Activated T-helper 9 cell treated with anti-CD3 and anti-CD28 coated beads, Interleukin-2, amount 50 U/mL, for 16 hours (primary cell): Measurements from ENCODE around the gene PTGES2.
"Not testable (repeated sequence)": the region's sequence is repeated elsewhere in the genome, so short reads cannot be mapped to it uniquely, and the experiment has no call there.

Source experiments
- DNase-seq: peaks from one replicate; pipeline ENCODE4 v3.0.0-alpha.2; 2020; ENCODE audit warnings: low read depth

The PTGES2 gene

GRCh38 chr9:128118971-128119665, 8.4 kb downstream of the PTGES2 start:
- DNase-seq, result no peak

DNA sequence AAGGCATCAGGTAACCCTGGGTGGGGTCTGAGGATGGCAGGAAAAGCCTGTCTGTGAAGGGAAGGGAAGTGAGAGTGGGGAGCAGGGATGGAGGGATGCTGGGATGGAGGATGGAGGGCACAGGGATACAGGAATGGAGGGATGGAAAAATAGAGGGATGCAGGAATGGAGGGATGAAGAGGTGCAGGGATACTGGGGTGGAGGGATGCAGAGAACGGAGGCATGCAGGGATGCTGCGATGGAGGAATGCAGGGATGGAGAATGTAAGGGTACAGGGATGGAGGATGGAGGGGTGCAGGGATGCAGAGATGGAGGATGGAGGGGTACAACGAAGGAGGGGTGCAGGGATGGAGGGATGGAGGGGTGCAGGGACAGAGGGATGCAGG, 9.1 kb downstream of the PTGES2 start:
- no peak for DNase-seq

GRCh38 chr9:128117613-128118471, 9.7 kb downstream of the PTGES2 start:
- DNase-seq, result peak; percentile 96

GRCh38 chr9:128116104-128117083, 11.1 kb downstream of the PTGES2 start:
- no peak for DNase-seq

- DNase-seq, result no peak
These were observed 12.1 kb downstream of the PTGES2 start for GRCh38 chr9:128115187-128116103.

DNA sequence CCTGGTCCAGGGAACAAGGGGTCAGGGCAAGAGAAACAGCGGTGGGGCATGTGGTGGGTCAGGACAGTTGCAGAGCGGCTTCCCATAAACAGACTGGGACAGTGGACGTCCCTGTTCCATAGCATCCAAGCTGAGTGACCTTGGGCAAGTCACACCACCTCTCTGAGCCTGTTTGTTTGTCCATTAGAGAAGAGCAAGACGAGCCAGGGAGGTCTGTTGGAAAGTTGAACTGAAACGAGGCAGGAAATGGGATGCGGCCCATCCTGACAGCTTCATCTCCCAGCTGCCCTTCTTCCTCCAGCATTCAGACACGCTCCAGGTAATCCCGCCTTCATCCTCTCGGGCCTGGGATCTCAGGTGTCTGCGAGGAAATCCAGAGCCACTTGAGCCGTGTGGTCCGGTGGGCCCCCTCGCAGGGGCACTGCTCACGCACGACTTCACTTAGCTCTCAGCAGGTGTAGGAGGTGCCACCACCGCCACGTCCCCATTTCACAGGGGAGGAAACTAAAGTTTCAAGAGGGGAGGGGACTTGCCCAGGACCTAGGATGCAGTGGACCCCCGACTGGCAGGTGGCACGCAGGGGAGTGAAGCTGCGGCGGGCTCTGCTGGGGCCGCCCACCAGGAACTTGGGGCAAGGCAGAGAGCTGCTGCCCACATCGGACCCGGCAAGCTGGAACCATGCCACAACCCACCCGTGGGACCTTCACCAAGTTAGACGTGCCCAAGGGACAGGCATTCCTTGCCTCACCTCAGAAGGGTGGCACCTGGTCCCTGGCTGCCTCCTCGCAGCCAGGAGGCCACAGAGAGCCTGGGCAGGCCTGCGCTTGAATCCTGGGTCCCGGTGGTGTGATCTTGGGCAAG, 13.0 kb downstream of the PTGES2 start:
- DNase-seq, result no peak

GRCh38 chr9:128113526-128114325, 13.8 kb downstream of the PTGES2 start:
- DNase-seq, result no peak

DNA sequence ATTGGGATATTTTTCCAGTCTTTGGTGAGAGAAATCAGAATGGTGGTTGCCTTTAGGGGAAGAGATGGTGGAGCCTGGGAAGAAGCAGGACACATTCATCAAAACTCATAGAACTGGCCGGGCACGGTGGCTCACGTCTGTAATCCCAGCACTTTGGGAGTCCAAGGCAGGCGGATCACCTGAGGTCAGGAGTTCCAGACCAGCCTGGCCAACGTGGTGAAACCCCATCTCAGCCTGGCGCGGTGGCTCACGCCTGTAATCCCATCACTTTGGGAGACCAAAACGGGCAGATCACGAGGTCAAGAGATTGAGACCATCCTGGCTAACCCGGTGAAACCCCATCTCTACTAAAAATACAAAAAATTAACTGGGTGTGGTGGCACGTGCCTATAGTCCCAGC, 15.8 kb downstream of the PTGES2 start:
- DNase-seq, result not testable (repeated sequence)

- no peak for DNase-seq
These were observed 18.3 kb downstream of the PTGES2 start for GRCh38 chr9:128109050-128109709.

GRCh38 chr9:128108269-128109049, 19.1 kb downstream of the PTGES2 start:
- DNase-seq, result no peak

GRCh38 chr9:128107468-128108268, 19.9 kb downstream of the PTGES2 start:
- no peak for DNase-seq

GRCh38 chr9:128106940-128107467, 20.5 kb downstream of the PTGES2 start:
- no peak for DNase-seq

DNA sequence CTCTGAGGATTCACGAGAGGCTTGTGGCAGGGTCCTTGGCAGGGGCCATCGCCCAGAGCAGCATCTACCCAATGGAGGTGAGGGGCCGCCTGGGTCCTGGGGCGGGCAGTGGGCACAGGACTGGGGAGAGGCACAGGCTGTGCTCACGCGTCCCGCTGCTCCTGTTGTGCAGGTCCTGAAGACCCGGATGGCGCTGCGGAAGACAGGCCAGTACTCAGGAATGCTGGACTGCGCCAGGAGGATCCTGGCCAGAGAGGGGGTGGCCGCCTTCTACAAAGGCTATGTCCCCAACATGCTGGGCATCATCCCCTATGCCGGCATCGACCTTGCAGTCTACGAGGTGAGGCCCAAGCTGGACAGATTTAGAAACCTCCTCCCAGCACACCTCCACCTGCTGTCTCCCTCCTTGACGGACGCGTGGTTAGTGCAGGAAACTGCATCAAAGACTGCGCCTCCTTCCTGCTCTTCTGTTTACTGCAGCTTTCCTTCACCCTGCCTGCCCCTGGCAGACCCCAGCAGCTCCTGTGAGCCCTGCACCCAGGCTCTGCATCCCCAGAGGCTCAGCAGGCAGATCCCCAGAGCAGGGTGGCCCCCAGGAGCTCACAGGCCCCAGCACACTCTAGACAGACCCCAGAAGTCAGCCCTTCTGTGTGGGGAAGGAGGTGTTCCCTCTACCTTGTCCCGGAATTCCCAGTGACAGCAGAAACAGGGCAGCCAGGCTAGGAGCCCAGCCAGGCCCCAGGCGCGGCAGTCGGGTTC, 21.2 kb downstream of the PTGES2 start:
- no peak for DNase-seq

DNA sequence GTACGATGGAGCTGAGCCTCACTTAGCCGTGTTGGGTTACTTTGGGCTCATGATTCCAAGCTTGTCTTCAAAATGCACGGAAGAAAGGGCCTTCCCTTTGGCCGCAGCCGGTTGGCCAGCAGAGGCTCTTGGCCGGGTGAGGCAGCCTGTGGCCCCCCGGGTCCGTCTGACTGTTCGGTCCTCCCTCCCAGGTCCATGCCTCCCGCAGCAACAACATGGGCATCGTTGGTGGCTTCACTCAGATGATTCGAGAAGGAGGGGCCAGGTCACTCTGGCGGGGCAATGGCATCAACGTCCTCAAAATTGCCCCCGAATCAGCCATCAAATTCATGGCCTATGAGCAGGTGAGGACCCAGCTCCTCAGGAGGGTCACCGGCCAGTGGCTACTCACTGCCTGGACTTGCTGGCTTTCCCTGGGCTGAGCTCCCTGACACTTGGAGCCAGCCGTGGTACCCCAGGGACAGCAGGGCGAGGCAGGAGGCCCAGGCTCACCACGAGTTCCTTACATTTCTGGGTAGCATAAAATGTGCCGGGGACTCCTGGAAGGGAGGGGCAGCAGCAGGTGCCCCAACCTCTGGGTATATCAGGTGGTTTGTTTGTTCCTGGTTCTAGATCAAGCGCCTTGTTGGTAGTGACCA, 21.9 kb downstream of the PTGES2 start:
- DNase-seq, result no peak

DNA sequence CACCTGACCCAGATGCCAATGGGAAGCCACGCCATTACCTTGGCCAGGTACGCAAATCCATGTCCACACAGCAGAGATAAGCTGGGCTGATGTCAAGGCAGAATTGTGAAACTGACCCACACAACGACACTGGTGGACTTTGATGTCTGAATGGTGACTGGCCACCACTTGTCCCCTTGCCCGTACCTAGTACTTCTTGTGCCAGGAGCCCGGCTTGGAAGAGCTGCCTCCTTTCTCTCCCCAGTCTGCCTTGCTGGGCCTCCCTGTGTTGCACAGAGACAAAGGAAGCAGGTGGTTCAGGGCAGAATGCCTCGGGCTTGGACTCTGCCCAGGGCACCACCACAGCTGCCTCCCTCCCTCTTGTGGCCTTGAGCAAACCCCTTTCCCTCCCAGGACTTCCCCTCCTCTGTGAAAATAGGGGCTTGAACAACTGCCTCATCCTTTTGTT, 23.3 kb downstream of the PTGES2 start:
- no peak for DNase-seq

DNA sequence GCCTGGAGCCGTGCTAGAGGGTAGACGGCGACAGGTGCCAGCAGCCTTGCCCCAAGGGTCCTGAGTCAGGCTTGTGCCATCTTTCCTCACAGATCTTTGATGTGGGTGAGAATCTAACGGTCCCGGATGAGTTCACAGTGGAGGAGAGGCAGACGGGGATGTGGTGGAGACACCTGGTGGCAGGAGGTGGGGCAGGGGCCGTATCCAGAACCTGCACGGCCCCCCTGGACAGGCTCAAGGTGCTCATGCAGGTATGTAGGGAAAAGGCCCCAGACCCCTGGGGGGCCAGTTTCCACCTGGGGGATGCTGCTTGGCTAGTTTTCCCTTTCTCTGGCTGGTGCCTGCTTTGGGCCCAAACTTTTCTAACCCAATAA, 24.0 kb downstream of the PTGES2 start:
- no peak for DNase-seq
